OCI-LY7 (cell line): ENCODE measurements around the gene ROR2. TPM values are rescaled to one million over a fixed set of nuclear protein-coding genes. Genes with fewer than 3 reads are reported as not detected.

ENCODE experiments used
- BruUV-seq: library from RNA; stranded (reverse); fragments of 400-500 nt; replicated peaks from 2 replicates; lab custom pipeline; 2021; lab: Mats Ljungman, UMichigan
- CTCF ChIA-PET: fragments of 300-600 bp; sonication (Branson Sonifier 250); formaldehyde crosslinking; loops from one replicate; lab custom pipeline; 2022; ENCODE audit warnings: antibody characterized with exemption; ENCODE audit not compliant: unreplicated experiment; lab: Charles Lee
- POLR2A ChIA-PET: fragments of 300-600 bp; sonication (Branson Sonifier 250); formaldehyde crosslinking; loops from one replicate; lab custom pipeline; 2022; ENCODE audit warnings: antibody characterized with exemption; lab: Charles Lee
- DNase-seq: peaks from one replicate; pipeline ENCODE4 v3.0.0-alpha.2; 2015; ENCODE audit warnings: low spot score
- H2AFZ ChIP-seq: fragments of 200-600 bp; sonication (generic), shearing (Covaris generic); 2 replicates; pipeline ENCODE4 v1.6.1; 2014; ENCODE audit warnings: mild to moderate bottlenecking, antibody characterized with exemption, low read length, moderate library complexity
- H3K27ac ChIP-seq: fragments of 200-600 bp; sonication (generic); 2 replicates; pipeline ENCODE4 v1.5.1; 2014; ENCODE audit warnings: mixed run types, low read depth, mild to moderate bottlenecking, moderate library complexity, low read length, inconsistent platforms; ENCODE audit not compliant: poor library complexity, severe bottlenecking
- H3K36me3 ChIP-seq: fragments of 200-600 bp; sonication (generic); 2 replicates; pipeline ENCODE4 v1.6.1; 2014; ENCODE audit warnings: mild to moderate bottlenecking, antibody characterized with exemption, low read length, moderate library complexity, mixed read lengths; ENCODE audit not compliant: insufficient read depth
- H3K4me1 ChIP-seq: fragments of 200-600 bp; sonication (generic); 2 replicates; pipeline ENCODE4 v1.5.1; 2014; ENCODE audit warnings: mild to moderate bottlenecking, low read length; ENCODE audit not compliant: insufficient read depth, poor library complexity, severe bottlenecking
- H3K4me2 ChIP-seq: fragments of 200-600 bp; sonication (generic); 2 replicates; pipeline ENCODE4 v1.6.1; 2014; ENCODE audit warnings: mild to moderate bottlenecking, low read length
- H3K4me3 ChIP-seq: fragments of 200-600 bp; sonication (generic); 2 replicates; pipeline ENCODE4 v1.5.1; 2014; ENCODE audit warnings: mild to moderate bottlenecking, low read depth, low read length; ENCODE audit not compliant: poor library complexity, severe bottlenecking
- H3K79me2 ChIP-seq: fragments of 200-600 bp; sonication (generic); 2 replicates; pipeline ENCODE4 v1.6.1; 2016; ENCODE audit warnings: low read depth, mild to moderate bottlenecking, low read length, moderate library complexity, mixed read lengths; ENCODE audit not compliant: insufficient read depth
- H3K9me2 ChIP-seq: fragments of 200-600 bp; sonication (generic); 2 replicates; pipeline ENCODE4 v1.6.1; 2016; ENCODE audit warnings: mild to moderate bottlenecking, low read length, mixed read lengths; ENCODE audit not compliant: insufficient read depth
- H3K9me3 ChIP-seq: fragments of 200-600 bp; sonication (generic); 2 replicates; pipeline ENCODE4 v1.6.1; 2014; ENCODE audit warnings: mild to moderate bottlenecking, mixed run types, low read length, mixed read lengths
- H4K20me1 ChIP-seq: fragments of 200-600 bp; sonication (generic); 2 replicates; pipeline ENCODE4 v1.6.1; 2014; ENCODE audit warnings: mild to moderate bottlenecking, antibody characterized with exemption, low read length, moderate library complexity, mixed read lengths; ENCODE audit not compliant: insufficient read depth
- CTCF ChIP-seq: fragments of 200-600 bp; sonication (generic); conservative IDR thresholded peaks from 2 replicates; pipeline ENCODE4 v1.5.1; 2014; ENCODE audit warnings: mild to moderate bottlenecking, antibody characterized with exemption, low read length, moderate library complexity, mixed read lengths
- EZH2phosphoT487 ChIP-seq: fragments of 200-600 bp; sonication (generic); IDR thresholded peaks from 2 replicates; pipeline ENCODE4 v1.6.1; 2018; ENCODE audit warnings: low read depth, borderline replicate concordance, mild to moderate bottlenecking, mixed run types, antibody characterized with exemption, low read length, moderate library complexity, mixed read lengths
- intact Hi-C: fragments of 100-400 bp; cut with micrococcal nuclease; formaldehyde crosslinking; loops from one replicate; pipeline ENCODE4 v1.10.0; 2022; ENCODE audit not compliant: unreplicated experiment
- total RNA-seq, 2 experiments: library from RNA; depleted of rRNA in 1 of 2; stranded (reverse); fragments of >200 nt in 1 of 2; shearing (Covaris generic) in 1 of 2; gene quantifications; 2 replicates each; pipeline ENCODE4 v1.2.3, GENCODE V29; 2014 to 2022

Gene ROR2
- total RNA-seq, 2 experiments from 2014 or later, result 0.10 to 0.19 TPM

GRCh38 chr9:91744114-91744513 is 205.9 kb downstream of the ROR2 start:
- no peak for TF ChIP-seq EZH2phosphoT487
- no peak for TF ChIP-seq CTCF

DNA sequence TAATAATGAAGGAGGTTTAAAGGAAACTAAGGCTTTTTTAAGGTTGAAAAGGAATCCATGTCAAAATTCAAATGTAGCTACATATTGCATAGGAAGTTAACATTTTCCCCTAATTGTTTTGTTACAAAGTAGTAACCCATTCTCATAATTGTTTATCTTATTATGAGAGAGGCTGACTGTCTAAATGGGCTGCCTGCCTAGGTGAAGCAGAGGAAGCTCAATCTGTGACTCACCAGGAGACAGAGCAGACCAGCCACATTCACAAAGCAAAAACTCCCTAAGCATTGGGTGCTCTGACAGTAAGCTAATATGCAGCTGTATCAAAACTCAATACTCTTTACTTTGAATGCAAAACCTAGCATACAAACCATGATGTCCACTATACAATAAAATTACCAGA is 208.5 kb downstream of the ROR2 start:
- Histone ChIP-seq H3K9me3 (no peaks in the 10 kb centered on the region), H3K4me2 (no peak overlapping the region), H3K79me2 (no peaks in the 10 kb centered on the region), H3K4me1 (no peaks in the 10 kb centered on the region), H3K36me3 (no peaks in the 10 kb centered on the region), H3K27ac (no peak overlapping the region), H3K9me2 (no peaks in the 10 kb centered on the region), H4K20me1 (no peaks in the 10 kb centered on the region), H3K4me3 (no peak overlapping the region), H2AFZ (no peak overlapping the region)
- TF ChIP-seq EZH2phosphoT487 (no peak), CTCF (no peak)
- no TSS peak for BruUV-seq
- ChIA-PET POLR2A (no interaction called here), CTCF (no interaction called here)
- intact Hi-C loops, result no loop called here
- DNase-seq, result no peak

More at GRCh38 chr9:91744114-91744513, 205.9 kb downstream of the ROR2 start:
- ChIA-PET CTCF (no interaction called here), POLR2A (no interaction called here)
- Histone ChIP-seq H3K79me2 (no peaks in the 10 kb centered on the region), H3K36me3 (no peaks in the 10 kb centered on the region), H3K4me2 (no peak overlapping the region), H3K4me1 (no peaks in the 10 kb centered on the region), H3K9me3 (no peaks in the 10 kb centered on the region), H4K20me1 (no peaks in the 10 kb centered on the region), H2AFZ (no peak overlapping the region), H3K9me2 (no peaks in the 10 kb centered on the region), H3K27ac (no peak overlapping the region), H3K4me3 (no peak overlapping the region)
- intact Hi-C loops, result no loop called here
- BruUV-seq, result no TSS peak
- DNase-seq, result no peak

DNA sequence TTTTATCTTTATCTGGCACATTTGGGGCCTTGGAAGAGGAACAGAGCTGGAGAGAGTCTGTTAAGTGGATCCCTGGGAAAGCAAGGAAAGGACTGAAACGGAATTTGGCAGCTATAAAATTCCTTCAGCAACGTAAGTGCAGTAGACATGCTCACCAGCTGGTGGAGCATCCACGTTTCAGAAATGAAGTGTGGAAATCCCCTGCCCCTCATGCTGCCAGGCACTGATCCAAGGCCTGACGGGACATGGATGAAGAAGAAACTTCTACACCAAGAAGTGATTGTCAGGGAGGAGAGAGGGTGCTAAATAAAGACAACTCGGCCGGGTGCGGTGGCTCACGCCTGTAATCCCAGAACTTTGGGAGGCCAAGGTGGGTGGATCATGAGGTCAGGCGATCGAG is 209.3 kb downstream of the ROR2 start:
- no TSS peak for BruUV-seq
- ChIA-PET CTCF (no interaction called here), POLR2A (no interaction called here)

More for the DNA sequence above, 209.3 kb downstream of the ROR2 start:
- Histone ChIP-seq H3K4me1 (no peaks in the 10 kb centered on the region), H2AFZ (no peak overlapping the region), H3K79me2 (no peaks in the 10 kb centered on the region), H3K4me3 (no peak overlapping the region), H3K27ac (no peak overlapping the region), H3K9me3 (no peaks in the 10 kb centered on the region), H3K36me3 (no peaks in the 10 kb centered on the region), H3K9me2 (no peaks in the 10 kb centered on the region), H4K20me1 (no peaks in the 10 kb centered on the region), H3K4me2 (no peak overlapping the region)
- intact Hi-C loops, result no loop called here
- no peak for DNase-seq
- no peak for TF ChIP-seq CTCF
- no peak for TF ChIP-seq EZH2phosphoT487
